Peyer's patch (tissue), 4 donors: ENCODE data around the gene SCN3A.

ENCODE experiments used
- CTCF ChIP-seq, 6 experiments: fragments of 450-650 bp in 4 of 6; fragments of 200-600 bp in 2 of 6; sonication (generic) in 1 of 6; IDR thresholded peaks; one replicate each; pipeline ENCODE4 v1.5.1; 2017 to 2019; ENCODE audit warnings: antibody characterized with exemption in 6 of 6, mild to moderate bottlenecking in 3 of 6, moderate library complexity in 1 of 6
- POLR2A ChIP-seq, 2 donors: fragments of 450-650 bp; IDR thresholded peaks; one replicate each; pipeline ENCODE4 v1.5.1; 2017; ENCODE audit warnings: antibody characterized with exemption in 2 of 2, mild to moderate bottlenecking in 2 of 2, moderate library complexity in 2 of 2

DNA sequence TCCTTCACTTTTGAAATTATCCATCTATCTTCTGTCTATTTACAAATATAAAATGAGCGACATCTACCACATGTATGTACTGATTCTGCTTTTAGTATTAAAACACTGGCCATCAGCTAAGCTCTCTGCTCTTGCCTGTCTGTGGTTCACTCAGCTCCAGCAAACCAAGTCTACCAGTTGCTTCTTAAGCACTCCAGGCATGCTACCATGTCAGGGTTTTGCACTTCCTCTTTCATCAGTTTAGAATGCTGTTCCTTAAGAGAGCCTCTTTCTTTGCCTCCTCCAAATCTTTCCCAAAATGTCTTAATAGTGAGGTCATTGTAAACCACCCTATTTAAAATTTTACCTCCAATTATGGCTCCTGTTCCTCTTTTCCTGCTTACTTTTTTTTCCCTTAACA lies 59.5 kb downstream of the SCN3A start:
- TF ChIP-seq POLR2A (IDR thresholded peaks at IDR 0.05) = no peak
- no peak for TF ChIP-seq CTCF (IDR thresholded peaks at IDR 0.05)
